Fibroblast of mammary gland (primary cell): ENCODE results near the gene HORMAD1.

Source experiments
- DNase-seq: peaks from one replicate; pipeline ENCODE4 v3.0.0-alpha.2; 2010; ENCODE audit warnings: low read depth
- H3K4me3 ChIP-seq: 2 replicates; pipeline ENCODE4 v1.5.1; 2011; ENCODE audit warnings: low read depth, mild to moderate bottlenecking, low read length, moderate library complexity; ENCODE audit not compliant: control insufficient read depth
- CTCF ChIP-seq: conservative IDR thresholded peaks from 2 replicates; pipeline ENCODE4 v1.5.1; 2011; ENCODE audit warnings: low read depth, low read length, inconsistent platforms; ENCODE audit not compliant: control insufficient read depth, insufficient read depth

HORMAD1 gene

GRCh38 chr1:150696995-150697927 lies 23.4 kb downstream of the HORMAD1 start, which contains the start of gene GOLPH3L:
Gene GOLPH3L (minus strand): TSS chr1:150697154. CDS start chr1:150694838, 2,316 bp downstream.
- peak; percentile 18 for TF ChIP-seq CTCF
- peak; percentile 98 for DNase-seq
- peak within 1 kb of the TSS; percentile 89 for H3K4me3 ChIP-seq

- TF ChIP-seq CTCF = no peak
- DNase-seq = no peak
- H3K4me3 ChIP-seq = peak overlapping the region; percentile 89
Measured at GRCh38 chr1:150696590-150696989, 24.1 kb downstream of the HORMAD1 start.

- no peak for TF ChIP-seq CTCF
- H3K4me3 ChIP-seq = peak overlapping the region; percentile 89
Measured at GRCh38 chr1:150696162-150696561, 24.5 kb downstream of the HORMAD1 start.

GRCh38 chr1:150695561-150695960 lies 25.1 kb downstream of the HORMAD1 start:
- TF ChIP-seq CTCF = no peak
- DNase-seq = peak; percentile 10

More at GRCh38 chr1:150696162-150696561, 24.5 kb downstream of the HORMAD1 start:
- DNase-seq = no peak

DNA sequence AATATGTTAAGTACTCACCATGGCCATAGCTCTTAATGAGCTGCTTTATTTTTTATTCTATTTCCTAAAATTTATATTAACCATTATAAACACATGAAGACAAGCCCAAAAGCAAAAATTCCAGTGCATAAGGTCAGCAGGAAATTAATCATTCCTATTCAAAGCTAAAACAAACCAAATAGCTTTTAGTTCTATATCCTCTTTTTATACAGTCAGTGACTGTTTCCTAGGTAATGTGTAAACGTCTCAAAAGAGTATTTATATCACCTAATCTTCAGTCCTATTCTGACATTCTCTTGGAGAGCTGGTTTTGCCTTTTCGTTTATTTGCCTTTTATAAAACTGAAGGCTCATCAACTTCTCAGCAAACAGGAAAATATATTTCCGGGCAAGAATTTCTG lies 28.0 kb downstream of the HORMAD1 start:
- no peak overlapping the region for H3K4me3 ChIP-seq
- no peak for DNase-seq
- no peak for TF ChIP-seq CTCF

More at GRCh38 chr1:150695561-150695960, 25.1 kb downstream of the HORMAD1 start:
- H3K4me3 ChIP-seq = no peak overlapping the region

GRCh38 chr1:150688763-150689162 lies 31.9 kb downstream of the HORMAD1 start:
- DNase-seq = no peak
- TF ChIP-seq CTCF = no peak

More at GRCh38 chr1:150688763-150689162, 31.9 kb downstream of the HORMAD1 start:
- no peak overlapping the region for H3K4me3 ChIP-seq
